GM12872 (cell line): ENCODE measurements around the gene IFNL2.

Experiments used
- TF ChIP-seq, protein P1 (sequence below): IDR thresholded peaks from 3 replicates; pipeline ENCODE4 v1.5.1; 2011; ENCODE audit warnings: low read depth, mild to moderate bottlenecking, low read length, moderate library complexity; ENCODE audit not compliant: insufficient read depth

IFNL2 gene

DNA sequence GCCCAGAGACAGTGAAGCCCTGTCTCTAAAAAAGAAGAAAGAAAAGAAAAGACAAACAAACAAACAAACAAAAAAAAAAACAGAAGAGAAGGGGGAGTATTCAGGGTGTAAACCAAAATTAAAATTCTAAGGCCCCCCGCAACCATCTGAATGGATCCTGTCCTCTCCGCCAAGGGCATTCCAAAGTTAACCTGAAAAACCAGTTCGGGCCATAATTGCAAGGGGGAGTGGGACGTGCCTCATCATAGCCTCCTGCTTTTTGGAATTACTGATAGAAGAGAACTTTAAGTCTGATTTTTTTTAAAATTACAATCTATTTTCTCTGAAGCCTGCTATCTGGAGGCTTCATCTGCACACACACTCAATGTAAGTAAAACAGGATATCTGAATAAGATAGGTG, 5.7 kb upstream of the IFNL2 start:
- TF ChIP-seq, protein P1, sequence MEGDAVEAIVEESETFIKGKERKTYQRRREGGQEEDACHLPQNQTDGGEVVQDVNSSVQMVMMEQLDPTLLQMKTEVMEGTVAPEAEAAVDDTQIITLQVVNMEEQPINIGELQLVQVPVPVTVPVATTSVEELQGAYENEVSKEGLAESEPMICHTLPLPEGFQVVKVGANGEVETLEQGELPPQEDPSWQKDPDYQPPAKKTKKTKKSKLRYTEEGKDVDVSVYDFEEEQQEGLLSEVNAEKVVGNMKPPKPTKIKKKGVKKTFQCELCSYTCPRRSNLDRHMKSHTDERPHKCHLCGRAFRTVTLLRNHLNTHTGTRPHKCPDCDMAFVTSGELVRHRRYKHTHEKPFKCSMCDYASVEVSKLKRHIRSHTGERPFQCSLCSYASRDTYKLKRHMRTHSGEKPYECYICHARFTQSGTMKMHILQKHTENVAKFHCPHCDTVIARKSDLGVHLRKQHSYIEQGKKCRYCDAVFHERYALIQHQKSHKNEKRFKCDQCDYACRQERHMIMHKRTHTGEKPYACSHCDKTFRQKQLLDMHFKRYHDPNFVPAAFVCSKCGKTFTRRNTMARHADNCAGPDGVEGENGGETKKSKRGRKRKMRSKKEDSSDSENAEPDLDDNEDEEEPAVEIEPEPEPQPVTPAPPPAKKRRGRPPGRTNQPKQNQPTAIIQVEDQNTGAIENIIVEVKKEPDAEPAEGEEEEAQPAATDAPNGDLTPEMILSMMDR, result no peak

DNA sequence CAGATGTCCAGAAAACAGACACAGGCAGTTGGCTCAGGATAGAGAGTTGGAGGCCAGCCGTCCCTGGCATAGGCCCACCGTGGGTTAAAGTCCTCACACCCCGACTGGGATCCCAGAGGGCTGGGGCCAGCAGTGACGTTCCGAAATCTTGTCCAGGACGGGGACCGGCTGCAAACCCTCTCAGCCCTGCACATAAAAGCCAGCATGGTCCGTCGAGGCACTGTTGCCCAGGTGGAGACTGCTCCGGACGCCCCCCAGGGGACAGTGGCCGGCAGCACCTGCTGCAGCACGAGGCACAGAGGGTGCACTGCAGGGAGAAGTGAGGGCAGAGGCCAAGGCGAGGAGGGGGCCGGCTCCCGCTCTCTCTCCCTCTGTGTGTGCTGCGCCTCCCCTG, 4.3 kb upstream of the IFNL2 start:
- TF ChIP-seq, protein P1, result 0 out of 3 replicates have a peak, but pooled peaks have one; percentile 4

DNA sequence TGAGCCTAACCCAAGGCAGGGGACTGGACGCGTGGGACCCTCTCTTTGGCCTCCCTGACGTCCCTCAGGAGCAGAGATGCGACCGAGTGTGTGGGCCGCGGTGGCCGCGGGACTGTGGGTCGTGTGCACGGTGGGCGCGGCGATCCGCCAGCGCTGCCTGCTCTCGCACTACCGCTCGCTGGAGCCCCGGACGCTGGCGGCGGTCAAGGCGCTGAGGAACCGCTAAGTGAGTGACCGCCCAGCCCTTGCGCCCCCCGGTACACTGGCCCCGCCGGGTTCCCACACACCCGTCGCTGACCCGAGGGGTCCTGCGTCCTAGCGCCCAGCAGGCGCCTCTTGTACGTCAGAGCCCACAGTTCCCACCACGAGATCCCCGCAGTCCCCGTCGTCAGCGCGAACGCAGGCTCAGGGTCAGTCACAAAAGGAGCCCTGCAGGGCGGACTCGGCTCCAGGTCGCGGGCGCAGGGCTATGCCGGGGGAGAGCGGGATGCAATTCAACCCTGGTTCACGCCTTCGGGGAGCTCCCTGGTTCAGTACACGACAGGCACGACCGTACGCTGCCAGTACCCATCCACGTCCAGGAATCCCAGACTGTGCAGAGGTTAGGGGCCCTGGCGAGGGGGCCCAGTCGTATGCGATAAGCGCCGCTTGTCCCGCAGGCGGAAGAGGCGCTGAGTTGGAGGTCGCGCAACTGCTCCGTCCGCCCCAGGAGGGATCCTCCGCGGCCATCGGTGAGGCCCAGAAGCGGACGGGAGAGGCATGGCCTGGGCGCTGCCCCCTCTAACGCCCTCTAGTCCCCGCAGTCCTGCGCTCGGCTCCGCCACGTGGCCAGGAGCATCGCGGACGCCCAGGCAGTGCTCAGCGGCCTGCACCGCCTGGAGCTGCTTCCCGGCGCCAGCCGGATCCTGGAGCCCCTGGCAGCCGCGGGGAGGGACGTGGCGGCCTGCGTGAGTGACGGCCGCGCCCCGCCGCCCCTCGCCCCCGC, 3.6 kb upstream of the IFNL2 start:
- TF ChIP-seq, protein P1, result no peak

DNA sequence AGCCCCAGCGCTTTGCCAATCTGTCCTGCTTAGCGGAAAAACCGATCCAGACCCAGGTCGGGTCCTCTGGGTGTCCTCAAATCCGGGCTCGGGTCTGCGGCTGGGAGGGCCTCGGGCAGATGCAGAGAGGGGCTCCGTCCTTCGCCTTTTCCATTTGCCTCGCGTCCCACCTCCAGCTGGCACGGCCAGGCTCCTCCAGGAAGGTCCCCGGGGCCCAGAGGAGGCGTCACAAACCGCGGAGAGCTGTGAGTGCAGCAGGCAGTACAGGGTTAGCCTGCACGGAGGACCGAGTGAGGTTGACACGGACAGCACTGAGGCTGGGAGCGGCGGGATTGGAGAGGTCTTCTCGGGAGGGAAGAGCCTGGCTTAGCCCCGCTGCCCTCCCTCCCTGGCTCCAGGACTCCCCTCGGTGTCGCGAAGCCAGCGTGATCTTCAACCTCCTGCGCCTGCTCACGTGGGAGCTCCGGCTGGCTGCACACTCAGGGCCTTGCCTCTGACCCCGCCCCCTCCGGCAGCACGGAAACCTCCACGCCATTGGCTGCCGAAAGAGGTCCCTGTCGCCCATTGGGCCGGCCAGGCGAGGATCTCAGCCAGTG, 2.8 kb upstream of the IFNL2 start:
- TF ChIP-seq, protein P1, result no peak

DNA sequence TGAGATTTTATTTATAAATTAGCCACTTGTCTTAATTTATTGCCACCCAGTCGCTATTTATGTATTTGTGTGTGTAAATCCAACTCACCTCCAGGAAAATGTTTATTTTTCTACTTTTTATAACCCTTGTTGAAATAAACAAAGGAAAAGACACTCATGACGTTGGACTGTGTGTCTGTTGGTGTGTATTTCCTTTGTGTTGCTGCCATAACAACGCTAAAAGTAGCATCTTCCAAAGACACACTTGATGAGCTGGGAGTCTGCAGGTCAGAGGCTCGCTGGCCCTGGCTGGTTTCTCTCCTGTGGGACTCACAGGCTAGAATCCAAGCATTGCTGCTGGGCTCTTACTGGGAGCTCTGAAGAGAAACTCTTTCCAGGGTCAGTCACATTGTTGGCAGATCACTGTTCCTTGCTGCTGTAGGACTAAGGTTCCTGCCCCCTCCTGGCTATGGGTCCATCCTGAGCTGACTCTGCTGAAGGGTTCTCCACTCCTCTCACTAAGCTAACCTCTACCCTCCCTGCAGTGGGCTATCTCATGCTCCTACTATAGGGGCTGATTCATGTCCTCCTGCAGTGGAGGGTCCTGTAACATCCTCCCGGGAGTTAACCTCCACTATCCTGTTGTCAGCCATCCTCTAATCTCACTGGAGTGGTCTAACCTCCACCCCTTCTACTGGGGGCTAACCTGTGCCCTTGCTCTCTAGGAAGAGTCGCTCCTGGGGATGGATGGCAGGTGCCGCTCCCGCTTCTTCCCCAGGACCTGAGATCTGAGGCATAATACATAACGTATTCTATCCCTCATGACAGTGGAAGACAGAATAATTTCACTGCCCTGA, 2.1 kb downstream of the IFNL2 start:
- TF ChIP-seq, protein P1, result no peak

GRCh38 chr19:39275578-39275977, 7.4 kb downstream of the IFNL2 start:
- TF ChIP-seq, protein P1, result no peak

GRCh38 chr19:39276740-39277139, 8.5 kb downstream of the IFNL2 start:
- TF ChIP-seq, protein P1, result no peak
